IMR-90 (cell line): ENCODE data around the gene ZNF273.

Experiments
- BHLHE40 ChIP-seq: fragments of 150-350 bp; IDR thresholded peaks from 2 replicates; pipeline ENCODE4 v1.6.1; 2016; ENCODE audit warnings: mild to moderate bottlenecking, low read depth, low read length
- CEBPB ChIP-seq: IDR thresholded peaks from 2 replicates; pipeline ENCODE4 v1.6.1; 2012; ENCODE audit warnings: low read depth, low read length, improper control_type of control experiment
- CTCF ChIP-seq: conservative IDR thresholded peaks from 2 replicates; pipeline ENCODE4 v1.5.1; 2012; ENCODE audit warnings: mild to moderate bottlenecking, low read depth, low read length, improper control_type of control experiment
- FOS ChIP-seq: fragments of 150-350 bp; IDR thresholded peaks from 2 replicates; pipeline ENCODE4 v1.6.1; 2016; ENCODE audit warnings: low read depth, low read length
- MAFK ChIP-seq: IDR thresholded peaks from 2 replicates; pipeline ENCODE4 v1.6.1; 2012; ENCODE audit warnings: low read depth, low read length, improper control_type of control experiment
- MAZ ChIP-seq: IDR thresholded peaks from 2 replicates; pipeline ENCODE4 v1.6.1; 2012; ENCODE audit warnings: low read depth, mild to moderate bottlenecking, low read length, improper control_type of control experiment, moderate library complexity, borderline replicate concordance
- POLR2A ChIP-seq: IDR thresholded peaks from 2 replicates; pipeline ENCODE4 v1.6.1; 2012; ENCODE audit warnings: mild to moderate bottlenecking, low read depth, low read length
- RAD21 ChIP-seq: IDR thresholded peaks from 2 replicates; pipeline ENCODE4 v1.6.1; 2012; ENCODE audit warnings: low read length, improper control_type of control experiment
- RFX5 ChIP-seq: IDR thresholded peaks from 2 replicates; pipeline ENCODE4 v1.8.0; 2012; ENCODE audit warnings: low read depth, mild to moderate bottlenecking, low read length, moderate library complexity
- TF ChIP-seq, protein P1 (sequence below): fragments of 150-350 bp; IDR thresholded peaks from 2 replicates; pipeline ENCODE4 v1.6.1; 2017; ENCODE audit warnings: mild to moderate bottlenecking, antibody characterized with exemption, low read length, low read depth
- TF ChIP-seq, protein P2 (sequence below): fragments of 150-350 bp; IDR thresholded peaks from 2 replicates; pipeline ENCODE4 v1.6.1; 2016; ENCODE audit warnings: low read depth, mild to moderate bottlenecking, low read length, moderate library complexity, borderline replicate concordance

DNA sequence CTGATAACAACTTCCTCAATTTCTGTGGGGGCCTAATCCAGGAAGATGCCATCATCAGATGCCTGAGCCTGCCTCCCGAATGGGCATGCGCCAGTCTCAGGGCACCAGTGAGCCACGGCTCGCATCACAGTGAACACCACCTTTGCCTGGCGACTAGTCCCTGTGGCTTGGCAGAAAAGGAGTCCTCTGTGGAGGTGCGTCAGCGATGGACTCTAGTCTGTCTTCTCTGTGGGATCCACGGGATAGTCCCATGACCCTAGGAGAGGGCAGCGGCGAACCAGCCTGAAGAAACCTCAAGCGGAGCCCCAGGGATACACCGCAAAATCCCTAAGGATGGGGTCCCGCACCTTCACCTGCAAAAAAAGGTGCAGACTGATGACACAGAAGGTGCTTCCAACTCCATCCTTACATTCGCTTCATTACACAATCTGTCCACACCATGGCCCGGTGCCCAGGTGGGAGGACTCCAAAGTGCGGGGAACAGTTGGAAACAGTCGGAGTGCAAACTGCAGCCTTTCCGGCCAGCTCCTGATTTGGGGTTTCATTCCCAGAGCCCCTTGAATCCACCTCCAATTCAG lies 35.1 kb upstream of the ZNF273 start:
- TF ChIP-seq CTCF (no peak), POLR2A (no peak), RFX5 (no peak), MAFK (no peak), RAD21 (no peak), MAZ (no peak), FOS (no peak), BHLHE40 (no peak), CEBPB (no peak)
- TF ChIP-seq, protein P1, sequence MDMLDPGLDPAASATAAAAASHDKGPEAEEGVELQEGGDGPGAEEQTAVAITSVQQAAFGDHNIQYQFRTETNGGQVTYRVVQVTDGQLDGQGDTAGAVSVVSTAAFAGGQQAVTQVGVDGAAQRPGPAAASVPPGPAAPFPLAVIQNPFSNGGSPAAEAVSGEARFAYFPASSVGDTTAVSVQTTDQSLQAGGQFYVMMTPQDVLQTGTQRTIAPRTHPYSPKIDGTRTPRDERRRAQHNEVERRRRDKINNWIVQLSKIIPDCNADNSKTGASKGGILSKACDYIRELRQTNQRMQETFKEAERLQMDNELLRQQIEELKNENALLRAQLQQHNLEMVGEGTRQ = no peak
- TF ChIP-seq, protein P2, sequence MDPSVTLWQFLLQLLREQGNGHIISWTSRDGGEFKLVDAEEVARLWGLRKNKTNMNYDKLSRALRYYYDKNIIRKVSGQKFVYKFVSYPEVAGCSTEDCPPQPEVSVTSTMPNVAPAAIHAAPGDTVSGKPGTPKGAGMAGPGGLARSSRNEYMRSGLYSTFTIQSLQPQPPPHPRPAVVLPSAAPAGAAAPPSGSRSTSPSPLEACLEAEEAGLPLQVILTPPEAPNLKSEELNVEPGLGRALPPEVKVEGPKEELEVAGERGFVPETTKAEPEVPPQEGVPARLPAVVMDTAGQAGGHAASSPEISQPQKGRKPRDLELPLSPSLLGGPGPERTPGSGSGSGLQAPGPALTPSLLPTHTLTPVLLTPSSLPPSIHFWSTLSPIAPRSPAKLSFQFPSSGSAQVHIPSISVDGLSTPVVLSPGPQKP = no peak
